GM19463 (cell line): ENCODE measurements around the gene MARCHF7.
"Not testable (repeated sequence)": the region's sequence is repeated elsewhere in the genome, so short reads cannot be mapped to it uniquely, and the experiment has no call there.

Experiments
- ATAC-seq: cut with Tn5 transposase; IDR thresholded peaks from one replicate; pipeline ENCODE4 v1.9.1; 2021; ENCODE audit warnings: mild to moderate bottlenecking, moderate library complexity; ENCODE audit not compliant: unreplicated experiment

The MARCHF7 gene

GRCh38 chr2:159712143-159712928 lies at the start of gene MARCHF7:
Gene MARCHF7 (plus strand): TSS chr2:159712506. CDS start chr2:159729023, 16,517 bp downstream.
- peak; percentile 89 for ATAC-seq

- not testable (repeated sequence) for ATAC-seq
These were observed 44.9 kb upstream of the MARCHF7 start for GRCh38 chr2:159667423-159667822.

DNA sequence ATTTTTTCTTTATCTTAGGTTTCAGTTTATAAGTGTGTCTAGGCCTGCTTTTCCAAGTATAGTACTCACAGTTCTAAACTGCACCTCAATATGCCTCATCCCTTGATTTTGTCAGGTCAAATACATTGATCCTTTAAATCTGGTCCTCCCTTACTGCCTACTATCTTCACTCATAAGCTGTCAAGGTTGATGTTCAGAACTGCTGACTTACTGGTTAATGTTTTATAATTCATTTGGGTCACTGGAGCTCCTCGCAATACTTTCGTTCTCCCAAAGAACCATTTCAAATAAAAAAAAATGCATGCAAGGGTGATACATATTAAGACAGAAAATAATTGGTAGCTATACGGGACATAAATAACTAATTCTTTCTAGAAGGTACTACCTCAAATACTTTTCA lies 41.3 kb upstream of the MARCHF7 start:
- ATAC-seq = no peak

GRCh38 chr2:159677654-159678053 lies 34.7 kb upstream of the MARCHF7 start:
- no peak for ATAC-seq

DNA sequence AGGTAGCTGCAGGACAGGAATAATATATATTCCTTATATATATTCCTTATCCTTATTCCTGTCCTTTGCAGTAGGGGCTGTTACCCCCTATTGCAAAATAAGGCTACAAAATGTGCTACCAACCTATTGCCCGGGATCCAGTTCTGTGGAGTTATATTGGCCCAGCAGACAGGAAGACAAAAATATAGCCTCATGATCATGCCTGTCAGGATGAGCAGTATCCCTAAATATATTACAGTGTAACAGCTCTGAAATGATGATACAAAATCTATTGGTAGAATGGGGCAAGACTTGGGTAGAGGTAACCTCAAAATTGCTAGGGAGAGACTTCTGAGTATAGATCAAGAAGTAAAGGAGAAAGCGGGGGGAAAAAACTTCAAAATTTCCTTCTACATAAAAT lies 31.6 kb upstream of the MARCHF7 start:
- no peak for ATAC-seq

DNA sequence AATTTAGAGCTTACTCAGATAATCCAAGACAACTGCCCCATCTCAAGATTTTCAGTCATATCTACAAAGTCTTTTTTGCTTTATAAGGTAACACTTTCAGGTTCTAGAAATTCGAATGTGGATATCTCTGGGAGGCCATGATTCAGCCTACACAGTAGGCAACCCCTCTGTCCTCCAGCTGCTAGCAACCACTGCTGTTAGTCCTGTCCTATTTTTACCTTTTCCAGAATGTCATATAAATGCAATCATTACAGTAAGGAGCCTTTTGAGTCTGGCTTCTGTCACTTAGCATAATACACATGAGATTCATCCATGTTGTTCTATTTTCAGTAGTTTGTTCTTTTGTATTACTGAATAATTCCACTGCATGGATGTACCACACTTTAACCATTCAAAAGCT lies 28.5 kb upstream of the MARCHF7 start:
- no peak for ATAC-seq

DNA sequence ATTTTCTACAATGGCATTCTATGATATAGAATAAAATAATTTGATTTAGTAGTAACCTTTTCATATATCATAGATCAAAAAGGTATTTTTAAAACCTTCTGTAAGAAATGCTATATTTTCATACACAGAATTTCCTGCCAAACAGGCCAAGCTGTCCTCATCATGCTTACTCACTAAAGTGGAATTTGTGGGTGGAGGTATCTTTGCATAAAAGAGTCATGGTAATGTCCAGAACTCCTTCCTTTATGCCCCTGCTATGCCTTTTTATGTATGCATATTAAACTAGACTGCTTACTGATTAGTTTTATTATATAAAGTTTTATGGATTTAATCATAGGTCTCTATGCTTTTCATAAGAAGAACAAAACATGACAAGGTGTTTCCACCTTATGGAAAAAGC lies 27.5 kb upstream of the MARCHF7 start:
- no peak for ATAC-seq

DNA sequence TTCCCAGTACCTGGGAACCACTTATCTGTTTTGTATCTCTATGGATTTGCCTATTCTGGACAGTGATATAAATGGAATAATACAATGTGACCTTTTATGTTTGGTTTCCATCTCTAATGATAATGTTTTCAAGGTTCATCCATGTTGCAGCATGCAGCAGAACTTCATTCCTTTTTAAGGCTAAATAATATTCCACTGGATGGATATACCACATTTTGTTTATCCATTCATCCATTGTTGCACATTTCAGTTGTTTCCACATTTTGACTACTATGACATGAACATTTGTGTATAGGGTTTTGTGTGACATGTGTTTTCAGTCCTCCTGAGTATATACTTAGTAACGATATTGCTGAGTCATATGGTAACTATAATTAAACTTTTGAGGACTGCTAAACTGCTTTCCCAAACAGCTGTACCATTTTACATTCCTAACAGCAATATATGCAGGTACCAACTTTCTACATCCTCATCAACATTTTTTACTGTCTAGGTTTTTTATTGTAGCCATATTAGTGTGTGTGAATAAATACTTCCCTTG lies 17.7 kb upstream of the MARCHF7 start:
- ATAC-seq = no peak

DNA sequence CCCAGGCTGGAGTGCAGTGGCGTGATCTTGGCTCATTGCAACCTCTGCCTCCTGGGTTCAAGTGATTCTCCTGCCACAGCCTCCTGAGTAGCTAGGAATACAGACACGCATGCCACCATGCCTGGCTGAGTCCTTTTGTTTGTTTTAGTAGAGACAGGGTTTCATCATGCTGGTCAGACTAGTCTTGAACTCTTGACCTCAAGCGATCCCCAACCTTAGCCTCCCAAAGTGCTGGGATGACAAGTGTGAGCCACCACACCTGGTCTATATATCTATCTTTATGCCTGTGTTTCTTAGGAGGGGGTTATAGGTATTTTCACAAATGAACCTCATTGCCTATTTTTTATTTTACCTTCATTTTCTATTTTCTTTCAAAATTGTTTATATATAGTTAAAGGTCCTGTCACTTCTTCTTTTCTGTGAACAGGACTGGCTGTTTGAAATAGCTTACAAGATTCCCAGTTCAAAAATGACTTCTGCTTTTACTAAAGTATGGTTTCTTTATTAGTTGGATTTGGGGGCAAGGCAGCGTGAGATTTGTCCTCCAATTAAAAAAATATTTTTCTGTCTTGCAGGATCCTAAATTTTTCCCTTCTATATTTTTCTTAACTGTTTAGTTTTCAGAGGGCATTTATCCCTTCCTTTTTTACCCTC lies 16.4 kb upstream of the MARCHF7 start:
- no peak for ATAC-seq

DNA sequence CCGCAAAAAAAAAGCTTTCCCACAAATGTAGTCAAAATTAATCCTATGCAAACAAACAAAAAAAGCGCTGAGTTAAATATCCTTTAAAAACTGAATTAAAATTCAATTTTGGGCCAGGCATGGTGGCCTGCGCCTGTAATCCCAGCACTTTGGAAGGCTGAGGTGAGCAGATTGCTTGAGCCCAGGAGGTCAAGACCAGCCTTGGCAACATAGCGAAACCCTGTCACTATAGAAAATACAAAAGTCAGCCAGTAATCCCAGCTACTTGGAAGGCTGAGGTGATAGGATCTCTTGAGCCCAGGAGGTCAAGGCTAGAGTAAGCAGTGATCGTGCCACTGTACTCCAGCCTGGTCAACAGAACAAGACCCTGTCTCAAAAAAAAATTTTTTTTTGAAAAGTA lies 8.8 kb upstream of the MARCHF7 start:
- ATAC-seq = no peak

- no peak for ATAC-seq
These were observed 5.8 kb upstream of the MARCHF7 start for GRCh38 chr2:159706385-159706980.

DNA sequence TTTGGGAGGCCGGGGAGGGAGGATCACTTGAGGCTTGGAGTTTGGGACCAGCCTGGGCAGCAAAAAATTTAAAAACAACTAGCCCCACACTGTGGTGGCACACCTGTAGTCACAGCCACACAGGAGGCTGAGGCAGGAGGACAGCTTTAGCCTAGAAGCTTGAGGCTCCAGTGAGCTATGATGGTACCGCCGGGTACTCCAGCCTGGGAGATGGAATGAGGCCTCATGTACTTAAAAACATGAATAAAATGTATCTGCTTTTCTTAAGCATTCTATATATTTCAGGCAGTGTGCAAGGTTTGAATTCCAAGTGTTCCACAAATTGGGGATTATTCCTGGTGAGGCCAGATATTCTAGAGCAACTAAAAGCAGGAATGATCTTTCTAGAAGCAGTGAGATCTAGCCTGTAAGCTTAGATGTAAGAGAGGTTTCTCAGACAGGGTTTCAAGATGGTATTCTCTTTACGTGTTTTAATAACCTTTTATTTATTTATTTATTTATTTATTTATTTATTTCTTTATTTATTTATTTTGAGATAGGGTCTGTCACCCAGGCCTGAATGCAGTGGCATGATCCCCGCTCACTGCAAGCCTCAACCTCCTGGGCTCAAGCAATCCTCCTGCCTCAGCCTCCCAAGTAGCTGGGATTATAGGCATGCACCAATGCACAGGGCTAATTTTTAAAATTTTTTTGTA lies 4.1 kb upstream of the MARCHF7 start:
- ATAC-seq = no peak

- no peak for ATAC-seq
These were observed 1.6 kb upstream of the MARCHF7 start for GRCh38 chr2:159710601-159711180.

GRCh38 chr2:159711562-159712142 lies 654 bp upstream of the MARCHF7 start:
- ATAC-seq = no peak

DNA sequence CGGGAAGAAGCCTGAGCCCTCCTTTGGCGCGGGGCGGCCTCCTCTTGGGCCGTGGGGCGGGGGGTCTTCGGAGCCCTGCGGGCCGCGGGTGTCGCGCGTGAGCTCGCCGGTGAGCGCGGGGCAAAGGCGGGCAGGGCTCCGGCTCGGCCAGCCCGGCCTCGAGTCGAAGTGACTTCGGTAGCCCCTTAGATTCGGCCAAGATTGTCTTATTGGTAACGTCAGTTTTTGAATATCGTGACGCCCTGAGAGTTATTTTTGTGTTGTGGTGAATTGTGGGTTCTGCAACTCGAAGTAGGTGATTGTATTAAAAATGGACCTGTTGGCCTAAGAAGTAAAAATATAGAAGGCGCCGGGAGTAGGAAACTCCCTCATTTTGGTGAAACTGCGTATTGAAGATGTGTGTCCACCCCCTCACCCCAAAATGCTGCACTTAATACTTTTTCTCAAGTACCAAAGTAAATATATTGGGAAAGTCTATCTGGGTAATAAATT lies 669 bp downstream of the MARCHF7 start:
- ATAC-seq = peak; percentile 2

DNA sequence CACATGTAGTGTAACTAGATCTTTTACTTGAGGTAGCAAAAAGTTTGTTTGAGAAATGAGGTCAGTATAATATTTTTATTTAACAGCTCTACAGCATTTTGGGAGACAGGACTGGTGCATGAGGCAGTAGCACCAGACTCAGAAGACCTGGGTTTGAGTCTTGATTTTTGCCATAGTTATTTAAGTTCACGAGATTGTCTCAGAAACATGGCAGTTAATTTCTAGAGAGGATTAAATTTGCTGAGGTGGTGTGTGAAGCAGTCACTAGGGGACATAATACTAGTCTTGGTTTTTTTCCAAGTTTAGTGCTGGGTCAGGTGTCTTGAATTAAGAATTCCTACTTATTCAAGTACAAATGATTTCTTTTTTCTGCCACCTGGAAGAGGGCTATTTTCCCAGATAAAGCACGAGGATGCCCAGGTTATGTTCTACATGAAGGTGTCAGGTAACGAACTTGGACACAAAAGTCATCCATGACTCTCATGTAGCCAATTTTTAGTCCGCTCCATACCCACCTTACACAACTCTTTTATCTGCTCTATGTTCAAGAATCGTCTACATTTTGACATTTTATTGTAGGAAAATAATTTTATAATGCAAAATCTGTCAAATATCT lies 1.4 kb downstream of the MARCHF7 start:
- no peak for ATAC-seq

DNA sequence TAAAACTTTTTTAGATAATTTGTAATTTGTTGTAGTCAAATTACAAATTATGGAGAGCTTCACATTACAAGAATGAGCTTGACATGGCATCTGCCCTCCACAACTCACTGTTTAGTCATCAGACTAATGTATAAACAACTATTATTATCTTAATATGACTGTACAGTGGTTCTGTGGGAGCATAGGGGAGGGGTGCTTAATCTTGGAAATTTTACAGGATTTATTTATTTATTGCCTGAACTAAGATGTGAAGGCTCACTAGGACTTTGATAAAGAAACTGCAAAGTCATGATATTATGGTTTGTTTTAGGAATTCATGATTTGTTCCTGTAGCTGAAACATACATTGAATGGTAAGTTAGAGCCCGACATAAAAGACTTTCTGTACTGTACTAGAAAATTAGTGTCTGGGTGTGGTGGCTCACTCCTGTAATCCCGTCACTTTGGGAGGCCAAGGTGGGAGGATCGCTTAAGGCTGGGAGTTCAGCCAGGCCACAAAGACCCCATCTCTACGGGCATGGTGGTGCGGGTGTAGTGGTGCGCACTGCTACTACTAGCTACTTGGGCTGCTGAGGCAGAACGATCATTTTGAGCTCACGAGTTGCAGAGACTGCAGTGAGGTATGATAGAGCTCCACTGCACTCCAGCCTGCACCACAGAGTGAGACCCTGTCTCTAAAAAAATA lies 2.1 kb downstream of the MARCHF7 start:
- no peak for ATAC-seq

- ATAC-seq = no peak
These were observed 3.1 kb downstream of the MARCHF7 start for GRCh38 chr2:159715451-159715850.

DNA sequence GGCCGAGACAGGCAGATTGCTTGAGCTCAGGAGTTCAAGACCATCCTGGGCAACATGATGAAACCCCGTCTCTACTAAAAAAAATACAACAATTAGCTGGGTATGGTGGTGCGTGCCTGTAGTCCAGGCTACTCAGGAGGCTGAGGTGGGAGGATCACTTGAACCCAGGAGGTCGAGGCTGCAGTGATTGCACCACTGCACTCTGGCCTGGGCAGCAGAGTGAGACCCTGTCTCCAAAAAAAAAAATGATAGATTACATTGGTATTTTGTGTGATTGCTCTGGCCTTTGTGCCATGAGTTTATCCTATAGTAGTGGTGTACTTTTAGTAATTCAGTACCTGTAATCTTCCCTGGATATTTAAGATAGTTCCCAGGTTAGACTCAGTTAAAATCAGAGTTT lies 4.1 kb downstream of the MARCHF7 start:
- ATAC-seq = not testable (repeated sequence)
